Measurements from ENCODE around the gene ERF. TPM values are rescaled to one million over a fixed set of nuclear protein-coding genes. Genes with fewer than 3 reads are reported as not detected.

ERF gene
- total RNA-seq, 1 donor from 2014 or later = 64.5 TPM

DNA sequence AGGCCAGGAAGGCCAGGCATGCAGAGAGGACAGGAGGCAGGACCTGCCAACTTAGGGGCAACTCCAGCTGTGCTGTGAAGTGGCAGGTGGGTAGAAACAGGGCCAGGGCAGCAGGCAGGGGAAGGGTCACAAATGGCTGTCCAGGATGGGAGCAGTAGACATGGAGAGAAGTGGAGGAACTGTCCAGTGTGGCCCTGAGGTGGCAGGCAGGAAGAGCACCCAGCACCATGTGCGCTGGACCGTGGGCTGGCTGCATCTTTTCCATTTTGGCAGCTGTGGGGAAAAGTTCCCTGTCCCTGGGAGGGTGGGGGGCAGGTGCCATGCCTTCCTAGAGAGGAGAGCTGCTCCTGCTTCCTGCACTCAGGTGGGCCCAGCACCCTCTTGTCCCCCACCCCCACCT lies 51.2 kb downstream of the ERF start:
- Mint-ChIP-seq H3K27ac (ENCODE audit: unreplicated experiment) (no peak overlapping the region), H3K4me1 (ENCODE audit: low read depth) (peaks cover 23% of the 10 kb centered on the region), H3K36me3 (ENCODE audit: low read depth) (peaks cover 42% of the 10 kb centered on the region), H3K27me3 (ENCODE audit: low read depth) (no peaks in the 10 kb centered on the region), H3K9me3 (ENCODE audit: low read depth) (no peaks in the 10 kb centered on the region), H3K4me3 (ENCODE audit: unreplicated experiment) (no peak overlapping the region)
- TF ChIP-seq, protein P1, sequence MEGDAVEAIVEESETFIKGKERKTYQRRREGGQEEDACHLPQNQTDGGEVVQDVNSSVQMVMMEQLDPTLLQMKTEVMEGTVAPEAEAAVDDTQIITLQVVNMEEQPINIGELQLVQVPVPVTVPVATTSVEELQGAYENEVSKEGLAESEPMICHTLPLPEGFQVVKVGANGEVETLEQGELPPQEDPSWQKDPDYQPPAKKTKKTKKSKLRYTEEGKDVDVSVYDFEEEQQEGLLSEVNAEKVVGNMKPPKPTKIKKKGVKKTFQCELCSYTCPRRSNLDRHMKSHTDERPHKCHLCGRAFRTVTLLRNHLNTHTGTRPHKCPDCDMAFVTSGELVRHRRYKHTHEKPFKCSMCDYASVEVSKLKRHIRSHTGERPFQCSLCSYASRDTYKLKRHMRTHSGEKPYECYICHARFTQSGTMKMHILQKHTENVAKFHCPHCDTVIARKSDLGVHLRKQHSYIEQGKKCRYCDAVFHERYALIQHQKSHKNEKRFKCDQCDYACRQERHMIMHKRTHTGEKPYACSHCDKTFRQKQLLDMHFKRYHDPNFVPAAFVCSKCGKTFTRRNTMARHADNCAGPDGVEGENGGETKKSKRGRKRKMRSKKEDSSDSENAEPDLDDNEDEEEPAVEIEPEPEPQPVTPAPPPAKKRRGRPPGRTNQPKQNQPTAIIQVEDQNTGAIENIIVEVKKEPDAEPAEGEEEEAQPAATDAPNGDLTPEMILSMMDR (IDR thresholded peaks at IDR 0.05) = no peak
- DNase-seq (ENCODE audit: low spot score) = no peak

DNA sequence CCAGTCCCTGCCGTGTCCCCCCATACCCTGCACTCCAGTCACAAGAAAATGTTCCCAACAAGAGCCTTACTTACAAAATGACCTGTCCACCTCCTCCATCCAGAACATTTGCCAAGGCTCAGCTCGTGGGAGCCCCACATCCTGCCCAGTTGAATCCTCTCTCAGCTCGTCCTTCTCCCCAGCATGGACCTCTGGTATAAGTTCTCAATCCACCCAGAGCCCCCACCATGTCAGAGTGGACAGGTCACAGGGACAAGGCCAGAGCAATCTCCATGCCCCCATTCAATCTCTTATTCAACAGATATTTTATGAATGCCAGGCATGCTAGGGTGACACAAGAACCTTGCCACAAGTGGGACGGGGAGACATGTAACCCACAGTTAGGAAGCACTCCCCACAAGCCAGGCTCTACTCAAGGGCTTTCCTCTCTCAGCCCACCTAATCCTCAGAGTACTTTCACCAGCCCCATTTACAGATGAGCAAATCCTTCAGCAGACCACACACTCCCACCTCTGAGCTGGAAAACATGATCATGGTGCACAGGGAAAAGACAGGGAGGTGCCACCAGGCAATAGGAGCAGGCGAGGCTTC lies 52.5 kb downstream of the ERF start:
- Mint-ChIP-seq H3K4me3 (ENCODE audit: unreplicated experiment) (no peak overlapping the region), H3K4me1 (ENCODE audit: low read depth) (peaks cover 9% of the 10 kb centered on the region), H3K9me3 (ENCODE audit: low read depth) (no peaks in the 10 kb centered on the region), H3K27me3 (ENCODE audit: low read depth) (no peaks in the 10 kb centered on the region), H3K27ac (ENCODE audit: unreplicated experiment) (no peak overlapping the region), H3K36me3 (ENCODE audit: low read depth) (peaks cover 36% of the 10 kb centered on the region)
- TF ChIP-seq, protein P1 (IDR thresholded peaks at IDR 0.05) = no peak
- DNase-seq (ENCODE audit: low spot score) = no peak

DNA sequence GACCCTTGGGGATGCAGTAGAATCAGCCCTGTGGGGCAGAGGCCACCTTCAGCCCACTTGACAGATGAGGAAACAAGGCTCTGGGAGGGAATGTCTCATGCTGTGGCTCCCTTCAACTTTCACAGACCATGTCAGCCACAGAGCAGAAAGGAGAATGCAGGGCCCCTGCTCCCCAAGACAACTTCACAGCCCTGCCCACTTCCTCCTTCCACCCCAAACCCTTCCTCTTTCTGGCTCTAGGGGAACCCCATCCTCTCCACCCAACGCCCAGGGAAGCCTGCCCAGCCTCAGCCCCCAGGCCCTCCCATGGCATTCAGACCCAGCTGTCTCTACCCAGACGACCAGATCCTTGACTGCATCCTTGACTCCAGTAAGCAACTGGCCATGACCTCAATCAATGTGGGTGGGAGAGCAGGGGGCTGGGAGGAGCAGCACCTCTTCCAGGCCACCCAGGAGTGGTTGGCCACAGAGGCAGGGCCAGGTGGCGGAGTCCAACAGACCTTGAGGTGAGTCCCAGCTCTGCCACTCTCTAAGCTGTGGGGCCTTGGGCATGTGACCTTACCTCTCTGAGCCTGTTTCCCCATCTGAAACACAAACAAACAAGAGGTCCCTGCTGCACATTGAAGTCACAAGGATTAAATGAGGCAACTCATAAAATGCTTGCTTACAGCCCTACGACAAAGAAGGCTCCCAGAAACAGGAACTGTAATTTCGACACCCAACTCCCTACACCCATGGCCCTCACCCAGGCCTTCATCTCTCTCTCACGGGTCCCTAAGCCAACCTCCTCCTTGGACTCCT lies 53.2 kb downstream of the ERF start:
- TF ChIP-seq, protein P1 (IDR thresholded peaks at IDR 0.05) = no peak
- H3K27ac Mint-ChIP-seq (ENCODE audit: unreplicated experiment) = no peak overlapping the region
- no peak overlapping the region for H3K4me3 Mint-ChIP-seq (ENCODE audit: unreplicated experiment)
- no peaks in the 10 kb centered on the region for H3K9me3 Mint-ChIP-seq (ENCODE audit: low read depth)
- H3K36me3 Mint-ChIP-seq (ENCODE audit: low read depth) = peaks cover 38% of the 10 kb centered on the region
- no peak for DNase-seq (ENCODE audit: low spot score)
- peaks cover 2% of the 10 kb centered on the region for H3K4me1 Mint-ChIP-seq (ENCODE audit: low read depth)
- no peaks in the 10 kb centered on the region for H3K27me3 Mint-ChIP-seq (ENCODE audit: low read depth)

DNA sequence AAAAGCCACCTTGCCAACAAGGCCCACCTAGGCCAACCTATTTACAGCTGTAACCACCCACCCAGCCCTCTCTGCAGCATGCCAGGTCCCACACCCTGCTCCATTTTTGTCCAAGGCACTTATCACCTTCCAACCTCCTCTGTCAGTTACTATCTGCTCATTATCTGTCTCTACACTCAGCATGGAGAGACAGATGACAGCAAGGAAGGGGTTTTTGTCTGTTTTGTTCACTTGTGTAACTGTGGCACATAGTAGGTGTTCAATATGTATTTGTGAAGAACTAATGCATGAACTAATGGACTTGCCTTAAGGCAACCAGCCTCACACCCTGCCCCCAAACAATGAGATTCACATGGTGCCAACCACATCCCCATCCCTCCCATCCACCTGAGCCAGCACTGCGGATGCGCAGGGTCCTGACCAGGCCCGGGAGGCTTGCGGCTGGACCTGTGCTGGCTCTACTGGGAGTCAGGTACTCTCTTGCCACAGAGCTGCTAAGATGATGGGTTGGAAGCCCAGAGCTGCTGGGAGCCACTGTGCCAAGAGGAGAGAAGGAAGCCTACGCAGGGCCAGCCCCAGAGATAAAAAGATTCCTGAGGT lies 54.7 kb downstream of the ERF start:
- H3K4me1 Mint-ChIP-seq (ENCODE audit: low read depth) = no peaks in the 10 kb centered on the region
- H3K27me3 Mint-ChIP-seq (ENCODE audit: low read depth) = no peaks in the 10 kb centered on the region
- H3K36me3 Mint-ChIP-seq (ENCODE audit: low read depth) = peaks cover 40% of the 10 kb centered on the region
- H3K9me3 Mint-ChIP-seq (ENCODE audit: low read depth) = no peaks in the 10 kb centered on the region
- H3K27ac Mint-ChIP-seq (ENCODE audit: unreplicated experiment) = peak overlapping the region; percentile 61
- no peak for DNase-seq (ENCODE audit: low spot score)
- TF ChIP-seq, protein P1 (IDR thresholded peaks at IDR 0.05) = no peak
- no peak overlapping the region for H3K4me3 Mint-ChIP-seq (ENCODE audit: unreplicated experiment)

DNA sequence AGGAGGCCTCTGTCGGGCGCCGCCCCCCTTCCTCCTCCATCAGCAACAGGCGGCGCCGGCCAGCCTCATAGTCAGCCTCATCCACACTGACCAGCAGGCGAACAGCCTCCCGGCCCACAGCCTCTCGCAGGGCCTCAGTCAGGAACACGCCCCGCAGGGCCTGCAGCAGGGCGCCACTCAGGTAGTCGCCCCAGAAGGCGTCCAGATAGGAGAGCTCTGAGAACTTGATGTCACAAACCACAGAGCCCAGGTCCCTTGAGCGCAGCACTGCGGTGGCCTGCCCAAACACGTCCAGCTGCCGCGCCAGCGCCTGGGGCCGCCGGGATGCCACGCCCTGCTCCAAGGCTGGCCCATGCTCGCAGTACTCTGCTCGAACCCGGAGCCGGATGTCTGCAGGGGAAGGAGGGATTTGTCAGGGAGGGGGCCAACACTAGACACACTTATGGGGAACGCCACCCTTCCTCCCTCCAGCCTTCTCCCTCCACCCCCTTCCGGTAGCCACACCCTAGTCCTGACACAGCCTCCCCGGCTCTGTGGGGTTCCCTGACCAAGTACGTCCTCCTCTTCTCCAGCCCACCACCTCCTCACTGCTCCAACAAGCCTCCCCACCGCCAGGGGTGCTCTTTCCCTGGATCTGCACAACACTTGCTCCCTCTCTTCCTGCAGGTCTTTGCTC lies 55.4 kb downstream of the ERF start:
- Mint-ChIP-seq H3K36me3 (ENCODE audit: low read depth) (peaks cover 37% of the 10 kb centered on the region), H3K4me3 (ENCODE audit: unreplicated experiment) (no peak overlapping the region), H3K4me1 (ENCODE audit: low read depth) (no peaks in the 10 kb centered on the region), H3K9me3 (ENCODE audit: low read depth) (no peaks in the 10 kb centered on the region), H3K27ac (ENCODE audit: unreplicated experiment) (peak overlapping the region; percentile 61), H3K27me3 (ENCODE audit: low read depth) (no peaks in the 10 kb centered on the region)
- DNase-seq (ENCODE audit: low spot score) = no peak
- TF ChIP-seq, protein P1 (IDR thresholded peaks at IDR 0.05) = no peak

Measured in chondrocyte (in vitro differentiated cells).